Parathyroid adenoma (tissue), 2 donors: Measurements from ENCODE around the gene SMPD3.
A peak's percentile ranks its signal among the peaks of the same experiment; 100 is the strongest.

Source experiments
- H2AFZ ChIP-seq: fragments of 300-600 bp; sonication (generic); one replicate; pipeline ENCODE4 v1.7.0; 2017; ENCODE audit warnings: antibody characterized with exemption, mild to moderate bottlenecking
- H3K27ac ChIP-seq: fragments of 300-600 bp; sonication (generic); one replicate; pipeline ENCODE4 v1.7.0; 2017
- H3K27me3 ChIP-seq: fragments of 300-600 bp; sonication (generic); one replicate; pipeline ENCODE4 v1.7.0; 2017; ENCODE audit warnings: low read length; ENCODE audit not compliant: control insufficient read depth, insufficient read depth
- H3K36me3 ChIP-seq: fragments of 300-600 bp; sonication (generic); one replicate; pipeline ENCODE4 v1.7.0; 2017; ENCODE audit warnings: low read length; ENCODE audit not compliant: control insufficient read depth, insufficient read depth
- H3K4me1 ChIP-seq: fragments of 300-600 bp; sonication (generic); one replicate; pipeline ENCODE4 v1.7.0; 2017; ENCODE audit warnings: control low read depth
- H3K4me2 ChIP-seq: fragments of 300-600 bp; sonication (generic); one replicate; pipeline ENCODE4 v1.7.0; 2017; ENCODE audit warnings: low read length
- H3K4me3 ChIP-seq: fragments of 300-600 bp; sonication (generic); one replicate; pipeline ENCODE4 v1.7.0; 2017; ENCODE audit warnings: low read depth, low read length
- H3K79me2 ChIP-seq: fragments of 300-600 bp; sonication (generic); one replicate; pipeline ENCODE4 v1.7.0; 2017; ENCODE audit warnings: control low read depth
- H3K9ac ChIP-seq: fragments of 300-600 bp; sonication (generic); one replicate; pipeline ENCODE4 v1.7.0; 2017; ENCODE audit warnings: mild to moderate bottlenecking
- H3K9me3 ChIP-seq: fragments of 300-600 bp; sonication (generic); one replicate; pipeline ENCODE4 v1.7.0; 2017; ENCODE audit warnings: low read length; ENCODE audit not compliant: control insufficient read depth
- CTCF ChIP-seq: fragments of 300-600 bp; sonication (generic); IDR thresholded peaks from one replicate; pipeline ENCODE4 v1.7.0; 2017; ENCODE audit warnings: antibody characterized with exemption, mild to moderate bottlenecking
- donor health status: primary hyperparathyroidism.

The SMPD3 gene

GRCh38 chr16:68487669-68488068, 39.4 kb upstream of the SMPD3 start:
- Histone ChIP-seq H3K27ac (no peak overlapping the region), H3K27me3 (no peaks in the 10 kb centered on the region), H3K79me2 (no peaks in the 10 kb centered on the region), H3K4me1 (peaks cover 19% of the 10 kb centered on the region), H3K4me2 (no peak overlapping the region), H2AFZ (no peak overlapping the region), H3K9me3 (no peaks in the 10 kb centered on the region), H3K9ac (no peak overlapping the region), H3K4me3 (no peak overlapping the region), H3K36me3 (no peaks in the 10 kb centered on the region)
- no peak for TF ChIP-seq CTCF

GRCh38 chr16:68487203-68487514, 38.9 kb upstream of the SMPD3 start:
- H2AFZ ChIP-seq: peak overlapping the region; percentile 66
- no peak overlapping the region for H3K9ac ChIP-seq
- no peaks in the 10 kb centered on the region for H3K36me3 ChIP-seq
- H3K9me3 ChIP-seq: no peaks in the 10 kb centered on the region
- H3K27me3 ChIP-seq: no peaks in the 10 kb centered on the region
- H3K4me2 ChIP-seq: peak overlapping the region; percentile 6
- no peak overlapping the region for H3K4me3 ChIP-seq
- peaks cover 19% of the 10 kb centered on the region for H3K4me1 ChIP-seq
- H3K27ac ChIP-seq: peak overlapping the region; percentile 46
- TF ChIP-seq CTCF: no peak
- no peaks in the 10 kb centered on the region for H3K79me2 ChIP-seq

GRCh38 chr16:68486502-68487202, 38.3 kb upstream of the SMPD3 start:
- Histone ChIP-seq H3K36me3 (no peaks in the 10 kb centered on the region), H3K4me1 (peaks cover 19% of the 10 kb centered on the region), H3K9me3 (no peaks in the 10 kb centered on the region), H3K9ac (no peak overlapping the region), H2AFZ (peak overlapping the region; percentile 66), H3K4me3 (no peak overlapping the region), H3K27me3 (no peaks in the 10 kb centered on the region), H3K27ac (peak overlapping the region; percentile 46), H3K4me2 (peak overlapping the region; percentile 6), H3K79me2 (no peaks in the 10 kb centered on the region)
- no peak for TF ChIP-seq CTCF

GRCh38 chr16:68481636-68482035, 33.3 kb upstream of the SMPD3 start:
- Histone ChIP-seq H3K27ac (no peak overlapping the region), H2AFZ (no peak overlapping the region), H3K27me3 (no peaks in the 10 kb centered on the region), H3K36me3 (no peaks in the 10 kb centered on the region), H3K9me3 (no peaks in the 10 kb centered on the region), H3K4me3 (no peak overlapping the region), H3K79me2 (no peaks in the 10 kb centered on the region), H3K4me1 (peaks cover 15% of the 10 kb centered on the region), H3K9ac (no peak overlapping the region), H3K4me2 (no peak overlapping the region)
- no peak for TF ChIP-seq CTCF
